A673 (cell line): ENCODE results near the gene SPP2. TPM values are rescaled to one million over a fixed set of nuclear protein-coding genes. Genes with fewer than 3 reads are reported as not detected.

ENCODE experiments used
- BruUV-seq: library from RNA; stranded (reverse); fragments of 400-500 nt; replicated peaks from 2 replicates; lab custom pipeline; 2021; lab: Mats Ljungman, UMichigan
- CTCF ChIA-PET: fragments of 300-600 bp; sonication (Branson Sonifier 250); formaldehyde crosslinking; loops from one replicate; lab custom pipeline; 2022; ENCODE audit warnings: antibody characterized with exemption; lab: Charles Lee
- POLR2A ChIA-PET: fragments of 300-600 bp; sonication (Branson Sonifier 250); formaldehyde crosslinking; loops from one replicate; lab custom pipeline; 2022; ENCODE audit warnings: antibody characterized with exemption; ENCODE audit not compliant: low non-redundant PET; lab: Charles Lee
- DNase-seq: peaks from one replicate; pipeline ENCODE4 v3.0.0-alpha.2; 2015; ENCODE audit warnings: low spot score
- H3K27ac ChIP-seq: fragments of 200-600 bp; sonication (generic); 2 replicates; pipeline ENCODE4 v1.5.1; 2016; ENCODE audit warnings: mixed run types, low read depth, mild to moderate bottlenecking, mixed read lengths, antibody characterized with exemption, low read length; ENCODE audit not compliant: poor library complexity, severe bottlenecking
- H3K27me3 ChIP-seq: fragments of 200-600 bp; sonication (generic); replicated peaks from 2 replicates; pipeline ENCODE4 v1.6.1; 2017; ENCODE audit warnings: mixed run types, low read depth, mild to moderate bottlenecking, mixed read lengths, antibody characterized with exemption, low read length; ENCODE audit not compliant: insufficient read depth, poor library complexity
- H3K36me3 ChIP-seq: fragments of 200-600 bp; sonication (generic); 2 replicates; pipeline ENCODE4 v1.6.1; 2016; ENCODE audit warnings: mixed run types, mild to moderate bottlenecking, mixed read lengths, antibody characterized with exemption, low read length; ENCODE audit not compliant: insufficient read depth, poor library complexity, severe bottlenecking
- H3K4me1 ChIP-seq: fragments of 200-600 bp; sonication (generic); 2 replicates; pipeline ENCODE4 v1.6.1; 2017; ENCODE audit warnings: mixed run types, mild to moderate bottlenecking, mixed read lengths, antibody characterized with exemption, low read length; ENCODE audit not compliant: insufficient read depth, poor library complexity, severe bottlenecking
- H3K4me3 ChIP-seq: fragments of 200-600 bp; sonication (generic); 2 replicates; pipeline ENCODE4 v1.5.1; 2016; ENCODE audit warnings: low read depth, mixed run types, mild to moderate bottlenecking, mixed read lengths, low read length; ENCODE audit not compliant: poor library complexity, severe bottlenecking
- H3K9me3 ChIP-seq: fragments of 200-600 bp; sonication (generic); 2 replicates; pipeline ENCODE4 v1.6.1; 2016; ENCODE audit warnings: mixed run types, low read depth, mild to moderate bottlenecking, mixed read lengths, antibody characterized with exemption, low read length; ENCODE audit not compliant: poor library complexity, severe bottlenecking
- CTCF ChIP-seq: fragments of 300-800, 200-600 bp; sonication (generic); conservative IDR thresholded peaks from 2 replicates; pipeline ENCODE4 v1.5.1; 2017; ENCODE audit warnings: low read depth, mild to moderate bottlenecking, antibody characterized with exemption, low read length, moderate library complexity, mixed read lengths
- EZH2 ChIP-seq: fragments of 200-600 bp; sonication (generic); IDR thresholded peaks from 2 replicates; pipeline ENCODE4 v1.6.1; 2017; ENCODE audit warnings: borderline replicate concordance, low read depth, mild to moderate bottlenecking, mixed read lengths, antibody characterized with exemption, low read length; ENCODE audit not compliant: poor library complexity, severe bottlenecking
- intact Hi-C: fragments of 100-400 bp; cut with micrococcal nuclease; formaldehyde crosslinking; loops from one replicate; pipeline ENCODE4 v1.10.0; 2022; ENCODE audit not compliant: unreplicated experiment
- total RNA-seq: library from RNA; stranded (reverse); gene quantifications from 2 replicates; pipeline ENCODE4 v1.2.3, GENCODE V29; 2021

SPP2 gene
- total RNA-seq, 1 experiment from 2014 or later, result not detected

GRCh38 chr2:234110219-234110618 is 59.7 kb downstream of the SPP2 start:
- no peak overlapping the region for H3K4me3 ChIP-seq
- no peaks in the 10 kb centered on the region for H3K36me3 ChIP-seq
- H3K27me3 ChIP-seq, result no peaks in the 10 kb centered on the region
- no peaks in the 10 kb centered on the region for H3K4me1 ChIP-seq
- H3K9me3 ChIP-seq, result no peaks in the 10 kb centered on the region
- no peak for DNase-seq
- BruUV-seq, result no TSS peak
- ChIA-PET POLR2A (no interaction called here), CTCF (no interaction called here)
- intact Hi-C loops, result no loop called here
- H3K27ac ChIP-seq, result no peak overlapping the region
- TF ChIP-seq CTCF (no peak), EZH2 (no peak)

- TF ChIP-seq CTCF (no peak), EZH2 (no peak)
- intact Hi-C loops, result no loop called here
- no peak for DNase-seq
- Histone ChIP-seq H3K36me3 (no peaks in the 10 kb centered on the region), H3K9me3 (no peaks in the 10 kb centered on the region), H3K4me1 (no peaks in the 10 kb centered on the region), H3K27ac (no peak overlapping the region), H3K4me3 (no peak overlapping the region), H3K27me3 (peaks cover 8% of the 10 kb centered on the region)
- POLR2A ChIA-PET, result no interaction called here
- BruUV-seq, result no TSS peak
- CTCF ChIA-PET, result no interaction called here
These were observed 61.0 kb downstream of the SPP2 start for GRCh38 chr2:234111523-234111922.

- H3K27me3 ChIP-seq, result peaks cover 10% of the 10 kb centered on the region
- DNase-seq, result no peak
- H3K4me3 ChIP-seq, result no peak overlapping the region
- BruUV-seq, result no TSS peak
- POLR2A ChIA-PET, result no interaction called here
- TF ChIP-seq CTCF (no peak), EZH2 (no peak)
- no peaks in the 10 kb centered on the region for H3K9me3 ChIP-seq
- H3K4me1 ChIP-seq, result no peaks in the 10 kb centered on the region
- H3K36me3 ChIP-seq, result no peaks in the 10 kb centered on the region
- intact Hi-C loops, result no loop called here
- CTCF ChIA-PET, result no interaction called here
- no peak overlapping the region for H3K27ac ChIP-seq
These were observed 65.5 kb downstream of the SPP2 start for GRCh38 chr2:234116010-234116409.
